Measurements from ENCODE around the gene GEMIN7. TPM values are rescaled to one million over a fixed set of nuclear protein-coding genes. Genes with fewer than 3 reads are reported as not detected.
A peak's percentile ranks its signal among the peaks of the same experiment; 100 is the strongest.

GEMIN7 gene
- total and polyA plus RNA-seq, 2 of the 13 experiments (the other 11 are each of a cell fraction or from before 2014, with no cell fraction given) = 24.1 to 30.6 TPM

- TF ChIP-seq GLMP (CRISPR knock-in tag; IDR thresholded peaks at IDR 0.05; ENCODE audit: borderline replicate concordance) = no peak
- TF ChIP-seq SRY (CRISPR knock-in tag; IDR thresholded peaks at IDR 0.05) = no peak
- no peak for TF ChIP-seq ELF4 (CRISPR knock-in tag; IDR thresholded peaks at IDR 0.05; ENCODE audit: borderline replicate concordance)
- no peak for TF ChIP-seq ZBTB21 (CRISPR knock-in tag; IDR thresholded peaks at IDR 0.05)
- TF ChIP-seq NFIC (IDR thresholded peaks at IDR 0.05; ENCODE audit: low read length) = no peak
- TF ChIP-seq NFKBIZ (CRISPR knock-in tag; IDR thresholded peaks at IDR 0.05) = no peak
Measured at GRCh38 chr19:45058622-45059159, 20.4 kb upstream of the GEMIN7 start (continued).

GRCh38 chr19:45059258-45059965 lies 19.6 kb upstream of the GEMIN7 start:
- Histone ChIP-seq H3K4me3 (replicated peaks in 1 of 3; ENCODE audit: insufficient read depth in 1 of 3, low read depth in 2 of 3, low read length in 3 of 3) (no peak overlapping the region), H3K27ac (ENCODE audit: extremely low read length, insufficient read depth, low read length) (no peak overlapping the region), H3K79me2 (ENCODE audit: insufficient read depth, low read length) (no peaks in the 10 kb centered on the region), H3K4me2 (ENCODE audit: low read depth, low read length) (no peak overlapping the region), H3K36me3 (replicated peaks in 1 of 2; ENCODE audit: control insufficient read depth in 1 of 2, insufficient read depth in 2 of 2, low read length in 2 of 2) (peaks cover 61 to 86% of the 10 kb centered on the region in 2 experiments), H3K27me3 (ENCODE audit: control insufficient read depth in 1 of 2, insufficient read depth in 2 of 2, low read length in 2 of 2) (no peaks in the 10 kb centered on the region), H3K9ac (ENCODE audit: insufficient read depth, low read depth, low read length) (no peak overlapping the region), H4K20me1 (ENCODE audit: insufficient read depth, low read length) (peaks cover 5% of the 10 kb centered on the region; the same call in 1 of the 2 replicates), H2AFZ (ENCODE audit: low read length) (no peak overlapping the region), H3K4me1 (ENCODE audit: insufficient read depth, low read length) (no peaks in the 10 kb centered on the region), H3K9me3 (ENCODE audit: low read length) (no peaks in the 10 kb centered on the region)
- CTCF ChIA-PET (ENCODE audit: low intra/inter-chr PET ratio, low total read pairs) = interaction anchor here (1.2 to 3.0 kb wide), 3 partner anchors 42 to 72 kb away, joined by 3 to 40 read pairs (median 7); no protein-coding TSS in a partner anchor
- ATAC-seq (peak; percentile 82), DNase-seq (ENCODE audit: low spot score) (peak; percentile 78), FAIRE-seq (peak; percentile 36)
- BruUV-seq (replicated peaks) = no TSS peak
- POLR2A ChIA-PET = interaction anchor here (0.9 to 1.3 kb wide), 6 partner anchors 14 to 156 kb away, joined by 3 to 11 read pairs (median 3); partner anchors contain the start of genes APOE, CLASRP and RELB
- in situ Hi-C loops (cut with HindIII; ENCODE audit: extremely low pct_ligation_motif_present, low pct_unique_long_range_greater_than_20kb) (no loop called here), intact Hi-C loops (cut with micrococcal nuclease; ENCODE audit: unreplicated experiment) (loop anchor here (1.0 kb wide), 1 partner anchor 42 kb away; no protein-coding TSS in a partner anchor)
- 84% methylated on average over 11 of the region's 16 CpGs for WGBS (ENCODE audit: low lambda C conversion rate)
- TF ChIP-seq PRDM10 (CRISPR knock-in tag; IDR thresholded peaks at IDR 0.05; ENCODE audit: low read depth) (no peak), NRL (CRISPR knock-in tag; IDR thresholded peaks at IDR 0.05; ENCODE audit: borderline replicate concordance) (no peak), ATF2 (CRISPR knock-in tag; IDR thresholded peaks at IDR 0.05) (no peak), ZNF781 (CRISPR knock-in tag; IDR thresholded peaks at IDR 0.05; ENCODE audit: borderline replicate concordance, not compliant biosample characterization) (no peak), NKX3-1 (CRISPR knock-in tag; IDR thresholded peaks at IDR 0.05) (no peak), SAP130 (CRISPR knock-in tag; IDR thresholded peaks at IDR 0.05; ENCODE audit: low read depth) (peak; percentile 64), KAT8 (CRISPR knock-in tag; IDR thresholded peaks at IDR 0.05) (no peak), CSRNP1 (CRISPR knock-in tag; IDR thresholded peaks at IDR 0.05) (no peak)
